ENCODE data around the gene TRIM28.
A peak's percentile ranks its signal among the peaks of the same experiment; 100 is the strongest.

TRIM28 gene

GRCh38 chr19:58550362-58551122, 6.7 kb downstream of the TRIM28 start:
- H3K27me3 ChIP-seq (ENCODE audit: insufficient read depth, low read length), result no peaks in the 10 kb centered on the region
- H2BK120ac ChIP-seq (ENCODE audit: insufficient read depth, low read length, poor library complexity), result no peak overlapping the region
- H3K79me2 ChIP-seq (ENCODE audit: control insufficient read depth, insufficient read depth, low read length, poor library complexity), result peaks cover 20% of the 10 kb centered on the region
- no peak overlapping the region for H3K27ac ChIP-seq (ENCODE audit: low read depth, low read length)
- peaks cover 70 to 76% of the 10 kb centered on the region in 2 experiments for H3K36me3 ChIP-seq (ENCODE audit: control insufficient read depth in 1 of 2, insufficient read depth in 2 of 2, low read length in 2 of 2)
- no peak overlapping the region for H4K12ac ChIP-seq (ENCODE audit: low read depth, low read length)
- no peak overlapping the region for H3K23ac ChIP-seq (ENCODE audit: low read length)
- no peak overlapping the region for H3K4me3 ChIP-seq (ENCODE audit: low read depth, low read length)
- H3K9me3 ChIP-seq (ENCODE audit: insufficient read depth, low read depth, low read length), result peaks cover 2% of the 10 kb centered on the region
- no peak overlapping the region for H2BK12ac ChIP-seq (ENCODE audit: low read length)
- peaks cover 14 to 25% of the 10 kb centered on the region in 2 experiments for H3K4me1 ChIP-seq (ENCODE audit: control insufficient read depth in 1 of 2, insufficient read depth in 2 of 2, low read length in 2 of 2)
- no peak overlapping the region for H4K8ac ChIP-seq (ENCODE audit: low read depth, low read length)
- H2AFZ ChIP-seq (ENCODE audit: insufficient read depth, low read length, poor library complexity), result no peak overlapping the region
- no CpG with 5 or more reads among the region's 13 CpGs for WGBS (ENCODE audit: extremely low coverage, insufficient coverage, insufficient read length)
- no peak overlapping the region for H3K14ac ChIP-seq (ENCODE audit: low read length)
- H2AK5ac ChIP-seq (ENCODE audit: low read length), result no peak overlapping the region
- H3K79me1 ChIP-seq (ENCODE audit: low read length), result peaks cover 8% of the 10 kb centered on the region
- no peak overlapping the region for H3K4ac ChIP-seq (ENCODE audit: low read depth, low read length)
- no peak overlapping the region for H3K9ac ChIP-seq (ENCODE audit: low read length)
- no peak overlapping the region for H3K4me2 ChIP-seq (ENCODE audit: low read length)
- no peak overlapping the region for H3K18ac ChIP-seq (ENCODE audit: low read length)
- no peak overlapping the region for H2BK5ac ChIP-seq (ENCODE audit: low read depth, low read length, poor library complexity)
- H4K91ac ChIP-seq (ENCODE audit: low read depth, low read length), result no peak overlapping the region
- DNase-seq, result no peak

GRCh38 chr19:58551123-58551497, 7.2 kb downstream of the TRIM28 start:
- H3K9me3 ChIP-seq (ENCODE audit: insufficient read depth, low read depth, low read length), result peaks cover 2% of the 10 kb centered on the region
- no peak overlapping the region for H4K91ac ChIP-seq (ENCODE audit: low read depth, low read length)
- no peak overlapping the region for H3K4me3 ChIP-seq (ENCODE audit: low read depth, low read length)
- H3K23ac ChIP-seq (ENCODE audit: low read length), result no peak overlapping the region
- WGBS (ENCODE audit: extremely low coverage, insufficient coverage, insufficient read length), result no CpG with 5 or more reads among the region's 1 CpG
- no peak overlapping the region for H4K12ac ChIP-seq (ENCODE audit: low read depth, low read length)
- peaks cover 14% of the 10 kb centered on the region for H3K79me2 ChIP-seq (ENCODE audit: control insufficient read depth, insufficient read depth, low read length, poor library complexity)
- H3K4me1 ChIP-seq (ENCODE audit: control insufficient read depth in 1 of 2, insufficient read depth in 2 of 2, low read length in 2 of 2), result peaks cover 12 to 21% of the 10 kb centered on the region in 2 experiments
- no peak for DNase-seq
- H2BK5ac ChIP-seq (ENCODE audit: low read depth, low read length, poor library complexity), result no peak overlapping the region
- no peak overlapping the region for H3K18ac ChIP-seq (ENCODE audit: low read length)
- H3K27ac ChIP-seq (ENCODE audit: low read depth, low read length), result no peak overlapping the region
- no peak overlapping the region for H3K9ac ChIP-seq (ENCODE audit: low read length)
- no peak overlapping the region for H2AK5ac ChIP-seq (ENCODE audit: low read length)
- H2BK12ac ChIP-seq (ENCODE audit: low read length), result no peak overlapping the region
- no peak overlapping the region for H3K14ac ChIP-seq (ENCODE audit: low read length)
- peaks cover 71 to 75% of the 10 kb centered on the region in 2 experiments for H3K36me3 ChIP-seq (ENCODE audit: control insufficient read depth in 1 of 2, insufficient read depth in 2 of 2, low read length in 2 of 2)
- no peak overlapping the region for H3K4me2 ChIP-seq (ENCODE audit: low read length)
- no peak overlapping the region for H2AFZ ChIP-seq (ENCODE audit: insufficient read depth, low read length, poor library complexity)
- no peak overlapping the region for H2BK120ac ChIP-seq (ENCODE audit: insufficient read depth, low read length, poor library complexity)
- H4K8ac ChIP-seq (ENCODE audit: low read depth, low read length), result no peak overlapping the region
- H3K27me3 ChIP-seq (ENCODE audit: insufficient read depth, low read length), result no peaks in the 10 kb centered on the region
- peaks cover 8% of the 10 kb centered on the region for H3K79me1 ChIP-seq (ENCODE audit: low read length)
- H3K4ac ChIP-seq (ENCODE audit: low read depth, low read length), result no peak overlapping the region

- H2BK12ac ChIP-seq (ENCODE audit: low read length), result no peak overlapping the region
- H2BK120ac ChIP-seq (ENCODE audit: insufficient read depth, low read length, poor library complexity), result no peak overlapping the region
- no peak overlapping the region for H4K8ac ChIP-seq (ENCODE audit: low read depth, low read length)
- H3K4me3 ChIP-seq (ENCODE audit: low read depth, low read length), result peak overlapping the region; percentile 19
- no CpG with 5 or more reads among the region's 18 CpGs for WGBS (ENCODE audit: extremely low coverage, insufficient coverage, insufficient read length)
- no peak overlapping the region for H3K18ac ChIP-seq (ENCODE audit: low read length)
- H3K9ac ChIP-seq (ENCODE audit: low read length), result no peak overlapping the region
- H4K12ac ChIP-seq (ENCODE audit: low read depth, low read length), result no peak overlapping the region
- peaks cover 9% of the 10 kb centered on the region for H3K79me2 ChIP-seq (ENCODE audit: control insufficient read depth, insufficient read depth, low read length, poor library complexity)
- peaks cover 75 to 76% of the 10 kb centered on the region in 2 experiments for H3K36me3 ChIP-seq (ENCODE audit: control insufficient read depth in 1 of 2, insufficient read depth in 2 of 2, low read length in 2 of 2)
- H3K4me2 ChIP-seq (ENCODE audit: low read length), result no peak overlapping the region
- no peak overlapping the region for H3K27ac ChIP-seq (ENCODE audit: low read depth, low read length)
- H3K23ac ChIP-seq (ENCODE audit: low read length), result no peak overlapping the region
- H4K91ac ChIP-seq (ENCODE audit: low read depth, low read length), result no peak overlapping the region
- no peak overlapping the region for H2AK5ac ChIP-seq (ENCODE audit: low read length)
- no peaks in the 10 kb centered on the region for H3K27me3 ChIP-seq (ENCODE audit: insufficient read depth, low read length)
- H3K14ac ChIP-seq (ENCODE audit: low read length), result no peak overlapping the region
- H3K79me1 ChIP-seq (ENCODE audit: low read length), result peaks cover 8% of the 10 kb centered on the region
- no peak overlapping the region for H2BK5ac ChIP-seq (ENCODE audit: low read depth, low read length, poor library complexity)
- no peak overlapping the region for H2AFZ ChIP-seq (ENCODE audit: insufficient read depth, low read length, poor library complexity)
- no peak overlapping the region for H3K4ac ChIP-seq (ENCODE audit: low read depth, low read length)
- peaks cover 11 to 19% of the 10 kb centered on the region in 2 experiments for H3K4me1 ChIP-seq (ENCODE audit: control insufficient read depth in 1 of 2, insufficient read depth in 2 of 2, low read length in 2 of 2)
- H3K9me3 ChIP-seq (ENCODE audit: insufficient read depth, low read depth, low read length), result peaks cover 2% of the 10 kb centered on the region
- no peak for DNase-seq
Measured at GRCh38 chr19:58551577-58552471, 8.0 kb downstream of the TRIM28 start.

- Histone ChIP-seq H4K91ac (ENCODE audit: low read depth, low read length) (no peak overlapping the region), H2AFZ (ENCODE audit: insufficient read depth, low read length, poor library complexity) (no peak overlapping the region), H4K12ac (ENCODE audit: low read depth, low read length) (no peak overlapping the region), H4K8ac (ENCODE audit: low read depth, low read length) (no peak overlapping the region), H3K14ac (ENCODE audit: low read length) (no peak overlapping the region), H3K36me3 (ENCODE audit: control insufficient read depth in 1 of 2, insufficient read depth in 2 of 2, low read length in 2 of 2) (peaks cover 73% of the 10 kb centered on the region in 2 experiments), H3K4me2 (ENCODE audit: low read length) (no peak overlapping the region), H3K18ac (ENCODE audit: low read length) (no peak overlapping the region), H3K4me1 (ENCODE audit: control insufficient read depth in 1 of 2, insufficient read depth in 2 of 2, low read length in 2 of 2) (peaks cover 17 to 25% of the 10 kb centered on the region in 2 experiments), H2BK5ac (ENCODE audit: low read depth, low read length, poor library complexity) (no peak overlapping the region), H3K23ac (ENCODE audit: low read length) (no peak overlapping the region), H3K9me3 (ENCODE audit: insufficient read depth, low read depth, low read length) (peaks cover 2% of the 10 kb centered on the region), H3K27ac (ENCODE audit: low read depth, low read length) (no peak overlapping the region), H3K79me2 (ENCODE audit: control insufficient read depth, insufficient read depth, low read length, poor library complexity) (peaks cover 14% of the 10 kb centered on the region), H2AK5ac (ENCODE audit: low read length) (no peak overlapping the region), H3K27me3 (ENCODE audit: insufficient read depth, low read length) (no peaks in the 10 kb centered on the region), H3K4ac (ENCODE audit: low read depth, low read length) (no peak overlapping the region), H2BK120ac (ENCODE audit: insufficient read depth, low read length, poor library complexity) (no peak overlapping the region), H3K4me3 (ENCODE audit: low read depth, low read length) (no peak overlapping the region), H3K79me1 (ENCODE audit: low read length) (peaks cover 8% of the 10 kb centered on the region), H2BK12ac (ENCODE audit: low read length) (no peak overlapping the region), H3K9ac (ENCODE audit: low read length) (no peak overlapping the region)
- DNase-seq, result no peak
- no CpG with 5 or more reads among the region's 2 CpGs for WGBS (ENCODE audit: extremely low coverage, insufficient coverage, insufficient read length)
Measured at GRCh38 chr19:58552655-58553054, 8.8 kb downstream of the TRIM28 start.

All from trophoblast cell (in vitro differentiated cells and primary cell).